ENCODE data around the gene SMARCC1.

DNA sequence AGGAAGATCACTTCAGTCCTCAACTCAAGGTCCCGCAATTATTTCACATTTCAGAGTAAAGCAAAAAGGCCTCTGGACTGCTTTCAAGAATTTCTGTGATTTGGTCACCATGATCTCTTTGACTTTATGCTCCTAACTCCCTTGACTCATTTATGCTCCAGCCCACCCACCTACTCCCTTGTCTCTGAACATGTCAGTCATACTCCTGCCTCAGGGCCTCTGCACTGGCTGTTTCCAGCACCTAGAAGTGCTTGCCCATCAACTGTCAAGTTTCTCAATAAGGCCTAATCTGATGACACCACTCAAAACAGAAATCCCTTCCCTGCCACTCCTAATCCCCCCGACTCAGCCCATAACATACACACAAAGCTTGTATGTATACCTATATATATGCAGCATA lies 166.9 kb downstream of the SMARCC1 start:
- TF ChIP-seq ZNF274 (IDR thresholded peaks at IDR 0.05; ENCODE audit: low read depth, low read length) = no peak
- no peak for TF ChIP-seq YY1 (IDR thresholded peaks at IDR 0.05; ENCODE audit: insufficient read depth, insufficient read length)
- no peak for TF ChIP-seq SUZ12 (IDR thresholded peaks at IDR 0.05; ENCODE audit: extremely low read depth, insufficient read depth, insufficient read length)

Measured in NT2/D1 (cell line).